HG02884 (cell line): ENCODE data around the gene KIAA1191.
"Not testable (repeated sequence)": the region's sequence is repeated elsewhere in the genome, so short reads cannot be mapped to it uniquely, and the experiment has no call there.

Experiments used
- ATAC-seq: cut with Tn5 transposase; IDR thresholded peaks from one replicate; pipeline ENCODE4 v1.9.1; 2021; ENCODE audit warnings: mild to moderate bottlenecking, moderate library complexity; ENCODE audit not compliant: unreplicated experiment

The KIAA1191 gene

GRCh38 chr5:176361437-176362232 is at the start of gene KIAA1191:
KIAA1191 (minus strand) TSS chr5:176361764; CDS start chr5:176359508, 2,256 bp downstream.
- ATAC-seq, result peak; percentile 84

DNA sequence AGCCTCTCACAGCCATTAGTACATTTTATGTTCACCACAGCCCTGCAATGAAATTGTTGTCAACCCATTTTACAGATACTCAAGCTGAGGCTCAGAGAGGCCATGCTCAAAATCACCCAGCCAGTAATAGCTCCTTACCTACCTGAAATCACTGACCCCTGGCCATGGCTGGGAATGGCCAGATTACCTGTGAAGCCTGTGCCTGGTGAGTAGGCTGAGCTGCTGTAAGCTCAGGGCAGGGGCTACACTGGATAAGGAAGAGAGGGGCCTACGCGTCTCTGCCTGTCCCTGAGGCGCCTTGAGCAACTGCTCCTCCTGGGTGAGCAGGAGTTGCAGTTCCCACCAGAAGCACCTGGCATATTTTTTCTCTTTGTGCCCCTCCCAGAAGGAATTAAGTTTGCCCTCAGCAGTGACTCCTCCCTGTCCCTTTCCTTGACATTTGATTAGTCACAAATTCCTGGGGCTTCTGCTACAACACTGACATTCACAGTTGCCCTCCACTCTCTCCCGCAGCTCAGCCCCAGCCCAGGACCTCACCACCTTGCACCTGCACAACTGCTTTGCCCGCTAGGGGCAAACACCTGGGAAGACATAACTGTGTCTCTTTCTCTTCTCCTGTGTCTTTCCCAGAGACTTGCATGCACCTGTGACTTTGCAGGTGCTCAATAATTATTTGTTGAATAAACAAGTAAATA is 49.1 kb upstream of the KIAA1191 start:
- no peak for ATAC-seq

DNA sequence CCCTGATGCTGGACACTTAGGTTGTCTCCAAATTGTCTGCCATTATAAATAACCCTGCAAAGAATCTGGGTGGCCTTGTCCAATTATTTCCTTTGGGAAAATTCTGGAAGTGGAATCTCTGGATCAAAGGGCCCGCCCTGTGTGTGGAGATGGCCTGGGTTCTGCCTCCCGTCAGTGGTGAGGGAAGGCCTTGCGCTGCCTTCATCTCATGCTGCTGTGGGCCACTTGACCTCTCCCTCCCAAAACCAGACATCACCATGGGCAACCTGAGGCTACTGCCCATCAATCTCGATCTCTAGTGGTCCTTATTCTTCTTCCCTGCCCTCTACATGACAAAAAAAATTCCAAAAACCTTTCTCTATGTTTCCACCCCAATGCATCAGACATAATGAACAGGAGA is 48.2 kb upstream of the KIAA1191 start:
- no peak for ATAC-seq

GRCh38 chr5:176408590-176408989 is 47.0 kb upstream of the KIAA1191 start:
- no peak for ATAC-seq

DNA sequence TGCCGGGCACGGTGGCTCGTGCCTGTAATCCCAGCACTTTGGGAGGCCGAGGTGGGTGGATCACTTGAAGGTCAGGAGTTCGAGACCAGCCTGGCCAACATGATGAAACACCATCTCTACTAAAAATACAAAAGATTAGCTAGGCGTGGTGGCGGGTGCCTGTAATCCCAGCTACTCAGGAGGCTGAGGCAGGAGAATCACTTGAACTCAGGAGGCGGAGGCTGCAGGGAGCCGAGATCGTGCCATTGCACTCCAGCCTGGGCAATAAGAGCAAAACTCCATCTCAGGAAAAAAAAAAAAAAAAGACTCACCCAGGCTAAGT is 46.6 kb upstream of the KIAA1191 start:
- ATAC-seq, result not testable (repeated sequence)

- no peak for ATAC-seq
These were observed 46.1 kb upstream of the KIAA1191 start for GRCh38 chr5:176407456-176408251.

DNA sequence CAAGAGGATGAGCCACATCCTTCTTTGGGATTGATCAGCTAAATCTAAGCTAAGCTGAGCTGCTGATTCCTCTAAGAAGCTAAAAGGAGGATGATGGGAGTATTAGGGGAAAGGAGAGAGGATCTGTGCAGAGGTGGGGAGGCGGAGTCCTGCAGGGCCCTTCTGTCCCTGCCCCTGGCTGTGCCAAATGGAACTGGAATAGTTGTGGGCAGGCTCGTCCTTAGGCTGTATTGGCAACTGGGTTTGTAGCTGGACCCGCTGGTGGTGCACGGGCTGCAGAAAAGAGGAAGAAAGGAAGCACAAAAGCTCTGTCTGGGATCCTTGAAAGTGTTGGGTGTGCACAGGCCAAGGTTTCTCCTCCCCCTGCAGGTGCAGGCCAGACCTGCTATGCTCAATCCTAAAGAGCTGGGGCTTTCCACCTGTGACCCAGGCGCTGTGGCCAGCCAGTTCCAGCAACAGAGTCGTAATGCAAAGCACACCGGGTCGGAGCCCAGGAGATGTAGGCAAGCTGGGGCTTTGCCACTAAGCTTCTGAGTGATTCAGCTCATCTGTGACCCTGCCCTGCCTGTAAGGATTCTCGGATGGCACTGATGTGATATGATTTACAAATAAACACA is 45.0 kb upstream of the KIAA1191 start:
- ATAC-seq, result no peak

DNA sequence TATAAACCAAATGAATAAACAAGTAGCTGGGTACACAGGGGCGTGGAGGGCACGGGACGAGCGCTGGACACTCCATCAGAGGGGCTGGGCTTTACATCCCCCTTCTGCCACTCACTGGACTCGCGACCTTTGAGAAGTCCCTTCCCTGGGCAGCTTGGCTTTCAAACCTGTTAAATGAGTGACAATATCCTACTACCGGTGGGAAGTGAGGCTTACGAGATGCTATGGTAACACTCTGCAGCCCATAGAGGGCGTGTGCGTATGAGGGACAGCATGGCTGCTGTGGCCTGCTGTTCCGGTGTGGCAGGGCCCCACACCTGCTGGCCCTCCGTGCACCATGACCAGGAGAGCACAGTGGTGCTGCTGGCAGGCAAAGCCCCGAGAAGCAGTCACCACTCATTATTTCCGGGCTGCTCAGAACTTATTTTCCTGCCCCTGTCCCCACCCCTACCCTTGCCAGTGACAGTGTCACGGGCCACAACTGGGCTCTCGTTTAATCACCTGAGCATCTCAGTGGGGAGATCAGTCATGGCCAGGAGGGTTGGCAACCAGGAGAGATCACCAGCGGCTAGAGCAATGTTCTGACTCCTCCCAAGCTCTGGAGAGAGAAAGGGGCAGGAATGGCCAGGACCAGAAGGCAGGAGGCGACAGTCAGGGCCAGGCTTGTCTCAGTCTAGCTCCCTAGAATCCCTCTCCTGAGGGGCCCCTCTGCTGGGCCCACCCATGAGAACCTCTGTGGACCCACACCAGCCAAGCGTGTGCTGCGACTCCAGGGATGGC is 44.3 kb upstream of the KIAA1191 start:
- no peak for ATAC-seq

DNA sequence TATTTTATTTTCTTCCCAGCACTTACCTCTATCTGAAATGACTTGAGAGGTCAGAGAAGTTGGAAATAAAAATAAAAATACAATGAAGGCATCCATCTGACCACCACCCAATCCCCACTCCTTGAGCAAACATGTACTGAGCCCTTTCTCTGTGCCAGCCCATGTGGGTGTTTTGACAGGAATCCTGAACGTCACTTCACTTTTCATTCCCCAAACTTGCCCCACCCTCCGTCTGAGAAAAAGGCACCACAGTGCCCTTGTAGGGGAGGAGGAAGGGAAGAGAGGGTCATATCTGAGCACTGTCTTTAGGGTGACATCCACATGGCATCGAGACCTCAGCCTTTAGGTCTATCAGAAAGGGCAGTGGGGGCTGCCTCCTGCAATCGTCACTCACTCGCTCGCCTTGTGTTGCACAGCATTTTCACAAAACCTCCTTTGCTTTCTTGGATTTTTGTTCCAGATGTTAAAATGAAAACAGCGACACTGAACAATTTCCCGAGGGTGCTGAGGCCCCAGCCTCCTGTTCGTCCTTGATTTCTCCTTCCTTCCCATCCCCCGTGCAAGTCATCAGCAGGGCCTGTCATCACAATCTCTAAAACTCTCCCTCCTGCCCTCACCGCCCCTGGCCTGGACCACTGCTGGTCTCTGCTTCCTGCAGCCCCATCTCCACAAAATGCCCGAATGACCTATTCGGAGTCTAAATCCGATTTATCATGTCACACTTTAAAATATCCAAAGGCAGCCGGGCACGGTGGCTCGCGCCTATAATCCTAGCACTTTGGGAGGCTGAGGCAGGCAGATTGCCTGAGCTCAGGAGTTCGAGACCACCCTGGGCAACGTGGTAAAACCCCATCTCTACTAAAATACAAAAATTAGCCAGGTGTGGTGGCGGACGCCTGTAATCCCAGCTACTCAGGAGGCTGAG is 40.0 kb upstream of the KIAA1191 start:
- ATAC-seq, result no peak

DNA sequence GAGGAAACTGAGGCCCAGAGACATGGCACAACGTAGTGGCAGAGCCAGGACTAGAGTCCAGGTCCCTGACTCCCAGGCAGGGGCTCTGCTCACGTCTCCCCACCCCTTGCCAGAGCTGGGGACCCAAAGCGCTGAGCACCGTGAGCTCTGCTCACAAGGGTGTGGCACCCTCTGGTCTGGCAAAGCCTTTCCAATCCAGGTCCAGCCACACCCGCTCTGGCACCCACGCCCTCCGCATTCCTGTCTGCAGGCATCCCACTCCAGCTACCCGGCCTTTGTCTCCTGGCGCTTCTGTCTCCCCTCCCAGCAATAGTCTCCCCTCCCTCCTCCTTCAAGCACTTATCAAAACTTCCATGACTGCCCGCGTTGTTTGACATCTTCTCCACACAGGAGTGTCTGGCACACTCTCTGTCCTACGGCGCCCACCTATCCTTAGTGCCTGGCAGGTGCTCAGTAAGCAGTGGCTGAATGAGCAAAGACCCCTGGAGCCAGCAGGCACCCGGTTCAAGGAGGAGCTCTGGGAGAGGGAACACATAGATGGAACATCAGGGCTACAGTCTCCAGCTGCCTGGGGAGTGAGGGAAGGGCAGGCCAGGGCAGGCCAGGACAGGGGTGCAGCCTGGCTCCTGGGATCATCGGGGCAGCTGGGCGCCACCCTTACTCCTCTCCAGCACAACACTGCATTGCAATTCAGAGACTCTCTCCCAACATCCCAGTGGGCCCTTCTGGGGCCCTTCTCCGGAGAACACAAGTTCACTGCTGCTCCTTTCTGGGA is 39.0 kb upstream of the KIAA1191 start:
- no peak for ATAC-seq

GRCh38 chr5:176397736-176398420 is 36.3 kb upstream of the KIAA1191 start:
- ATAC-seq, result no peak

DNA sequence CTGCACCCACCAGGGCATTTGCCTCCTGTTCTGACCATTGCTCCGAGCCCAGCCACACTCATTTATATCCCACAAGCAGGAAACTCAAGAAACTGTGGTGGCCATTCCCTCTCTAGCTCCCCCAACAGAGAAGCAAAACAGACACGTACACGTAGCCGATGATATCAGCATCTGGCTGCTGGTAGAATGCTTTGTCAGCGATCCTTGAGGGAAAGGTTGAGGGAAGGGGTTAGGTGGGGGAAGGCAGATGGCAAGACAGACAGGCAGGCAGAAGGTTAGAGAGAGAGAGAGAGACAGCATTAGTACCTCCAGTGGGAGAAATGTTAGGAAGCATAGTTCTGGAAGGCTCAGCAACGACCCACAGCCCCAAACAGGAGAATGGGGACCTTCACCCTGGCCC is 34.8 kb upstream of the KIAA1191 start:
- no peak for ATAC-seq

DNA sequence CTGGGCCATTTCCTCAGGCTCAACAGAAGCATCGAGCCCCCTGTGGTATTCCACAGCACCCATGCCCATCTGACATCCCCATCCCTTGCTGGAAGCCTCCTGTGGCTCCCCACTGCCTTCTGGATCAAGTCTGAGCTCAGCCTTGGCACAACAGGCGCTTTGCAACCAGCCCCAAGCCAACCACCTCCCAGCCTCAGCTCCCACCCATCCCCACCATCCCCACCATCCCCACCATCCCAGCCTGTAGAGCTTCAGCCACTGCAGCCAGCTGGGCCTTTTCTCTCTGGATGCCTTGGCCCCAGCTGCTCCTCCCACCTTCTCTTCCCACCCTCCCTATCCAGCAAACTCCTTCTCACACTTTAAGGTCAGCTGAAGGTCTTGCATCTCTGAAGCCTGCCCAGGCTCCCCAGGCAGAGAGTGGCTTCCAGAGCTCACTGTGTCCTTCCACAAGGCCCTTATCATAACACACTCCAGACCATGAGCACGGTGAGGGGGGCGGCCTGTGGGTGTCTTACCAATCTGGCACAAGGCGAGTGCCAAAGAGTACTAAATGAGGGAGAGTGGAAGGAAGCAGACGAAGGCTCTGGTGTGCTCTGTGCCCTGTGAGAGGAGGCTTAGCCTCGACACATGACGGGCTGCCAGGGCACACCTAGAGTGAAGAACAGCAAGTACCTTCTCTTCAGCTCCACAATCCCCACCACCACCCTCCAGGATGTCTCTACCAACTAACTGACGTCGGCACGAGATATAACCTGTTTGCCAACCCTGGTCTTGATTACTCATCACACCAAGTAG is 33.5 kb upstream of the KIAA1191 start:
- ATAC-seq, result no peak

DNA sequence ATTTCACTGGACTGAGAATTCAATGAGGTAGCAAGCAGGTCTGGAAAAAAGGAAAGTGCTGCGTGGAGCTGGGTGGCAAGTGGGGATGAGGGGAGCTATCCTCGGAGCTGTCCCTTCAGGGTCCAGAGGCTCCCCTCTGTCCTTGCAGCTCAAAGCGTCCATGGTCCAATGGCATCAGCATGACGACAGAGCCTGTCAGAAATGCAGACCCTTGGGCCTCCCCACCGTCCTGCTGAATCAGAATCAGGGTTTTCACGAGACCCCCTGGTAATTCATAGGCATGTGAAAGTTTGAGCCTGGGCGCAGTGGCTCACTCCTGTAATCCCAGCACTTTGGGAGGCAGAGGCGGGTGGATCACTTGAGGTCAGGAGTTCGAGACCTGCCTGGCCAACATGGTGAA is 32.5 kb upstream of the KIAA1191 start:
- no peak for ATAC-seq

GRCh38 chr5:176392526-176392925 is 31.0 kb upstream of the KIAA1191 start:
- no peak for ATAC-seq

- ATAC-seq, result no peak
These were observed 30.4 kb upstream of the KIAA1191 start for GRCh38 chr5:176391999-176392398.

GRCh38 chr5:176391479-176391878 is 29.9 kb upstream of the KIAA1191 start:
- no peak for ATAC-seq
